NCI-H748 treated with DMSO at 0.1 percent for 48 hours (cell line): ENCODE data around the gene TRIM47.

ENCODE experiments used
- DNase-seq: peaks from one replicate; lab custom pipeline; 2025; lab: John Stamatoyannopoulos, UW

Gene TRIM47

DNA sequence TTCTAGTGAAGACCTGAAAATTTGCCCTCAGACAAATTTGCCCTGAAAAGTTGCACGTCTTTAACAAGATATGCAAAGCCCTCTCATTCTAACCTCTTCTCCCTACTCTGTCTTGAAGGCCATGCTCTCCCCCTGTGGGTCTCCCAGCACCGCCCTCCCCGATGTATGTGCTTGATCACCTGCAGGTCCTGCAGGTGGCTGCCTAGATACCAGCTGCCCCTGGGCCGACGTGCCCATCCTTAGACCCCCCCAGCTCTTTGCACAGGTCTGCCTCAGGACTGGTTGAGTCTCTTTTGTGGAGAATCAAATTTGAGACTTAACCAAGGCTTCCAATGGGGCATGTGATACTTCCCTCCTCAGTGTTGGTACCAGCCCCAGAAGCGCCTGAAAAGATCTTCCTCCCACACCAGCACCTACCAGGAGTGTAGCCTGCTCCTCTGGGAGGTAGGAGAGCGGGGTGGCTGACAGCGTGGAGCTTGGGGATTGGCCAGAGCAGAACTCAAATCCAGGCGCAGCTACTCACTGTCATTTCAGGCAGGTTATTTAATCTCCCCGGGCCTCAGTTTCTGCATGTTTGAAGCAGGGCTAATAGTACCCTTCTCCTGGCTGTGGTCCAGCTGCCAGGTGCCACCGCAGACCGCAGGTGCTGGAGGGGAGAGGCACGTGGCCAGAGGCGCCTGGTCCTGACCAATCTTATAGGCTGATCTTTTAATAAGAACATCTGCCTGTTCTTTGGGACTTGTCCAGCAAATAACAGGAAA lies 30.9 kb upstream of the TRIM47 start:
- peak; percentile 25 for DNase-seq

DNA sequence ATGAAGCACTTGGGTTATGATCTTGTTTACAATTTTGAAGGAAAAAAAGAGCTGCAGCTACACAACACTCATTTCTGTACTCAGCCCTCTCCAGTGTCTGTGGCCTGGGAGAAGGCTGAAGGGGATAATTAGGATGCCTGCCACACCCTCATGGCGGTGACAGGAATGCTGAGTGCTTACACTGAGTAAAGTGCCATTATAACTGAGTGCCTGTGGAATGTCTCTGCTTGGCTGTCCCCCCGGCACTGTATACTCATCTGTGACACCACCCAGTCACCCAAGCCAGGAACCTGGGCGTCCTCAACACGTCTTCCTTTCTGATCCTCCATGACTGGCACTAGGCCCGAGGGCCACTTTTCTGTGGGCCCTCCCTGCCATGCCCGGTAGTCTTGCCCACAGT lies 29.8 kb upstream of the TRIM47 start:
- DNase-seq, result no peak

DNA sequence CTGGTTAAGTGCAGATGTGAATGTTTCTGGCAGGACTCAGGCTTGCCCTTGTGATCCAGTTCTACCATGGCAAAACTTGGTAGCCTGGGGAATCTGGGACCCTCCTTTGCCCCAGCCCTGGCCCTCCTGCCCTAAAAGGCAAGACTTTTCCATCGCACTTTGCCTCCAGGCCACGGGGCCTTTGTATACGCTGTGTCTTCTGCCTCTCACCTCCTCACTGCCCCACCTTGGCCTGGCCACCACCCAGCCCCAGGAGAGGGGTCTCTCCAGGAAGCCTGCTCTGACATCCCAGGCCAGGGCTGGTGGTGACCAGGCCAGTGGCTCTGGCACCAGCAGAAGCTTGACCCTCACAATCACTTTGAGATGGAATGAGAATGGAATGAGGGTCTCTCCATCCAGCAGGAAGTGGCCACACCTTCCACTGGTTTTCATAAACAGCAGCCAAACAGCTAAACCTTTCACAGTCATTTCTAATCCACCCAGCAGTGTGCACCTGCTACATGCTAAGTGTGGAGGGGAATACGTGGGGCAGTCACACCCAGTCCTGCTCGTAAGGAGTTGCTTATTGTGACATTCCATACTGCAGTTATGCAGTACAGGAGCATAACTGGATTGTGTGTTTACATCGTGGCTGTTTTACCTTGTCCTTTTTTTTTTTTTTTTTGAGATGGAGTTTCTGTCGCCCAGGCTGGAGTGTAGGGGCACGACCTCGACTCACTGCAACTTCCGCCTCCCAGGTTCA lies 27.9 kb upstream of the TRIM47 start:
- DNase-seq, result no peak

DNA sequence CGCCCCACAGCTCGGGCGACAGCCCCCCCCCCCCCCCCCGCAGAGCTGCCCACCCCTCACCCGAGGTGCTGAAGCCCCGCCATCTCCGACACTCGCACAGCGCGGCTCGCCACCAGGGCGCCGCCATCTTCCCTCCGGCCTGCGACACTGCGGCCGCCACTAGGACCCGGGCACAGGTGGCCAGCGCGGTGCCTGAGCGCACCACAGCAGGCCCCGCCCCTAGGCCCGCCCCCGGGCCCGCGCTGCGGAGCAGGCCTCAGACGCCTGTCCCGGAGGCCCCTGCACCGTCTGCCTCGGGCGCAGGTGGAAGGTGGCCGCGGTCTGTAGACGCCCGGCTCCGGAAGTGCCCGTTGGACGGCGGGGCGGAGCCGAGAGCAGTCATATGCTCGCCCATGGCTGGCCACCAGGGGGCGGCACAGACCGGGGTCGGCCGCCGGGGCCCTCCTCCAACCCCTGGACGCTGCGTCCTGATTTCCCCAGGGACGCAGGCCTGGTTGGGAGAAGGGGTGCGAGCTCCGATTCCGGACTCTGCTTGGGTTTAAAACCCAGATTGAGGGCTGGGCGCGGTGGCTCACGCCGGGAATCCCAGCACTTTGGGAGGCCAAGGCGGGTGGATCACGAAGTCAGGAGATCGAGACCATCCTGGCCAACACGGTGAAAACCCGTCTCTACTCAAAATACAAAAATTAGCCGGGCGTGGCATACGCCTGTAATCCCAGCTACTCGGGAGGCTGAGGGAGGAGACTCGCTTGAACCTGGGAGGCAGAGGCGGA lies 26.6 kb upstream of the TRIM47 start, which contains the start of gene MRPL38:
Gene MRPL38, minus strand, starts transcription at position 136 of the 773 bp plus-strand sequence. Its CDS starts 9 bp downstream, at position 127.
- peak; percentile 68 for DNase-seq

DNA sequence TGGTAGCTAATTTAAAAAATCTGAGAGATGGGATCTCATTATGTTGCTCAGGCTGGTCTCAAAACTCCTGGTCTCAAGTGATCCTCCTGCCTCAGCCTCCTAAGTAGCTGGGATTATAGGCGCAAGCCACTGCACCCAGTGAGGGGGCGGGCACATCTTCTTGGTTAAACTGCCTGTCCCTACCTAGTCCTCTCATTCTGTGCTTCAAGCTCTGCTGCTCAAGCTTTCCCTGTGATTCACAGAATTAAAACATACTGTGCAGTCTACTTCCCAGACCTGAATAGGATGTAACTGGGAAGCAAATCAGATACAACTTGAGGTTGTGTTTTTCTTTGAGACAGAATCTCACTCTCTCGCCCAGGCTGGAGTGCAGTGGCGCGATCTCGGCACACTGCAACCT lies 24.0 kb upstream of the TRIM47 start:
- no peak for DNase-seq

DNA sequence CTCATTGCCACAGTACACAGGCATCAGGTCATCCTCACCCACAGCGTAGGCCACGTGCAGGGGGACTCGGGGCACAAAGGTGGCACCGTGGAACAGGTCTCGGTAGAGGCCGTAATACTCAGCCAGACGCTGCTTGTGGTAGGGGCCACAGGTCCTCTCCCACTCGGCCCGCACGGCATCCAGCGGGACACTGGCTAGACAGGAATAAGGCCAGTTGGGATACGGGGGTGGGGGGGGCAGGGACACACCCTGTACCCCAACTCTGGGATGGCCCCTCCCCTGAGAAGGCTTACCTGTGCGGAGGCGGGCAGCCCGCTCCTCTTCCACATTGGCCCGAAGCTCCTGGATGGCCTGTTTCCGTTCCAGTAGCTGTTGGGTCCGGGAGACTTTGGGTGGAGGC lies 23.3 kb upstream of the TRIM47 start:
- DNase-seq, result no peak

DNA sequence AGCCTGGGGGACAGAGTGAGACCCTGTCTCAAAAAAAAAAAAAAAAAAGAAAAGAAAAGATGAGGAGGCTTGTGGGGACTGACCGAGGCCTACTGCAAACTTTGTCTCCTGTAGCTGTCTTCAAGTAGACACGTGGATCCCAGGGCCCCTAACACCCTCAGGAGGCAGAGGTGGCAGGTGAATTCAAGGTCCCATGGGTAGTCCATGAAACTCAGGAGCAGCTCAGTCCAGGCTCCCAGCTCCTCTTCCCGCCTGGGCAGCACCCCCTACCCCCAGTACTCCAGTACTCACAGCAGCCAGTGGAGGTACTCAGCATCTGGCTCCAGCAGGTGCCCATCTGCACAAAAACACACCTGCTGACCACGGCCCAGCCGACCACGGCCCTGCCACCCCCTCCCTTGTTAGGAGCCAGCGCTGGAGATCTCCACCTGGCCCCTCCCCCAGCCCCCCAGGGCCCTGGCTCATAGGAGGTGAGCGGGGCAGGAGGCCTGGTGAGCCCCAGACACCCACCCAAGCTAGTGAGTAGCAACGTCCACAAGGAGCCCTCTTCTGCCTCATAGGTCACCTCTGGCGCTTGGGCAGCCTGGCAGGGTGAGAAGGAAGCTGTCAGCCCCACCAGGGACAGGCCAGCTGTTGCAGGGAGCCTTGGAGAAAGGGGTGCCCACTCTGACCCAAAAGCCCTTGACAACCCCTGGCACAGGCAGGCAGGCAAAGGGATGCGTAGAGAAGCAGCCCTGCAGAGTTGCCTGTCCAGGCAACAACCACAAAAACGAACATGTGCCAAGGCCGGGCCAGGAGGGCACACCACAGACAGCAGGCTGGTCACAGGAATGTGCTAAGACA lies 22.5 kb upstream of the TRIM47 start:
- no peak for DNase-seq

DNA sequence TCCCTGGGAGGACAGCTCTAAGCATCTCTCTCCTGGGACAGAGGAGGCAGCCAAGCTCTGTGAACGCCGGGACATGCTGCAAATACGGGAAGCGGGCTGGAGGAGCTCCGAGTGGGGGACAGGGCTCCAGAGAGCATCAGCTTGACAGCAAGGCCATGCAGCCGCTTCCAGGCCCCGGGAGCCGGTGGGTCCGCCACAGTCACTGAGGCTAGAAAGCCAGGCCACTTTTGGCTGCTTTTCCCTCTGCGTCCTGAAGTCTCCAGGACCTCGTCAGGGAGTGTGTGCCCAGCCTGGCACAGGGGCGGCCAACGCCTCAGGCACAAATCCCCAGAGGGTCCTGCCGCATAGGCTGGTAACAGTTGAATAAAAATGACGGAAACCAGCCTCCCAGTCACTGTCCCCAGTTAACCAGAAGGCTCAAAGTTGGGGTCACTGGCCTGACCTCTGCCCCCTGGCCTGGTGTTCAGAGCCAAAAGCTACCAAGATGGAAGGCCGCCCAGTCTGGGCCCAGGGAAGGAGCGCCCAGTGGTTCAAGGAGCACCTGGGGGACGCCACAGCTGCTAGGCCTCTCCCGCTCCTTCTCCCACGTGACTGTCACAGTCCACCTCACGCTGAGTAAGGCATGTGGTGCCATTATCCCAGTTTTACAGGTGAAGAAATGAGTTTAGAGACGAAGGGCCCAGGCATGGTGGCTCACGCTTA lies 21.5 kb upstream of the TRIM47 start:
- no peak for DNase-seq

DNA sequence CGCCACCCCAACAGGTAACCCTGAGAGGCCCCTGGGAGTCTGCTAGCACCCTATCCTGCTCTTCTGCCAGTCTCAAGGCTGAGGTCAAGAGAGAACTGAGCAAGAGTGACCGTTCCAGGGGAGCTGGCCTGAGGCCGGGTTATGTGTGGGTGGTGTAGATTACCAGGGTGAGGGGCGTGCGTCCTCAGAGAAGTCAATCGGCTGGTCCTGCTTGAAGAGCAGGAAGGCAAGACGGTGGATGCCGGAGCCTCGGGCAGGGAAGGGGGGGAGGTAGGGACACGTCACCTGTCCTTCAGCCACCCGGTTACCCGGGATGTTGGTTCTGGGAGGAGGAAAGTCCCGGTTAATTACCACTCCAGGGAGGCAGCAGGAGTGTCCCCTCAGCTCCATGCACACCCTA lies 21.0 kb upstream of the TRIM47 start:
- DNase-seq, result no peak

DNA sequence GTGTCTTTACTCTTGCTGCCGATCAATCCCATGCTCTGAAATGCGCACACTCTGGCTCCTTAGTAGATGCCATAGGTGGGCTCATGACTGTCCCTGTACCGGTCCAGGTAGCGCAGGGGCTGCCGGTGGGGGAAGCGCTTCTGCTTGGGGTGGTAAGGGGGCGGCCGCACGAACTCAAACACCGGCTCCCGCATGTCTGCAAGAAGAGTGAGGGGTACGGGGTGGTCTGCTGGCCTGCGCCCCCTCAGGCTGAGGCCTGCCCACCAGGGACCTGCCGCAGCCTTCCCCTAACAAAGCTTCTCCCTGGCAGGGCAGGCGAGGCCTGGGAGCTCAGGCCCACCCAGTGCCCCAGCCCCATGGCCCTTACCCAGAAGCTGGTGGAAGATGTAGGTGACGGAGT lies 20.4 kb upstream of the TRIM47 start:
- DNase-seq, result no peak

DNA sequence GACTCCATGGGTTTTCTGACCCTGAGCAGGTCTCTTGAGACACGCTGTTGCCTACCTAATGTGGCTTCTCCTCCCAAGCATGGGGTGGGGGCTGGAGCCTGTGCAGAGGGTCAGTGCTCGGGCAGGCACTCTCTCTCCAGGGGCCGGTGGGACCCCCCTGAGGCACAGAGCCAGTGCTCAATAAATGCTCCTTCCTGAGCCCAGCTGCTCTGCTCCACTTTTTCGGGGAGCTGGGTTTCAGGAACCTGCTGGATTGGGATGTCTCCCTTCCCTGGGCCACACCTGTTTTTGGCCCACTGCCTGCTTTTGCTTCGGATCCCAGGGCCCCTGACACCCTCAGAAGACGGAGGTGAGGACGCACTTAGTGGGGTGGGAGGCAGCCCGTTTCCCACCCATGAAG lies 19.7 kb upstream of the TRIM47 start:
- DNase-seq, result no peak

DNA sequence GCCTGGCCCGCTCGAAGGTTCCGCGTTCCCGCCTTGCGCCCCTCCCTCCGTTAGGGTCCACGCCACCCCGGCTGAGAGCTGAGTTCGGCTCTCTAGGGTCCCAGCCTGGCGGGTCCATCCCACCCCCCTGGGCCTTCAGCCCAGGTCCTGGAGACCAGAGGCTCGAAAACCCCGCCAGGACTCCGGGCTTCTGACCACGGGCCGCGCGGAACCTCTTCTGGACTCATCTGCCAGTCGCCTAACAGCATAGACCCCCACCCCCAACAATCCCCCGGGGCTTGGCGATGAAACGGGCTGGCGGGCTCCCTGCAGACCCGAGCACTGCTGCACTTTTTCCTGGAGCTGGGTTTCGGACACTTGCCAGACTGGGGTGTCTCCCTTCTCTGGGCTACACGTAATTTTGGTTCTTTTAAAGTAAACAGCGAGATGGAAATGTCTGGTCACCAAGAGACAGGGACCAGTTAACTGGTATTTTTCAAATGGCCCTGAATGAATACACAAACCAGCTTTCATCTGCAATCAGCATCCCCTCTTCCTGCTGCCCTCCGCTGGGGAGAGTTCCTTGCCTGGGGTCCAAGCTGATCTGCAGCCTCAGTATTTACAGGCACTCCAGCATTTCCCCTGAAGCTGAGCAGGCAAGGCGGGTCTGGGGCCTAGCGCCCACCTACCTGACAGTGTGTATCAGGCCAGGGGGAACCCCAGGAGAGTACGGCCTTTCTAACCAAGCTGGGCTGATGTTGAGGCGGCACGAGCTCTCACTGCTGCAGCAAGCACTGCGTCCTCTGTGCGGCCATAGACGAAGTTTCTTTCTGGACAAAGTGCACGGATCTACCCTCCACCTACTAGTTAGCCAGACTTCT lies 19.0 kb upstream of the TRIM47 start:
- DNase-seq, result no peak

DNA sequence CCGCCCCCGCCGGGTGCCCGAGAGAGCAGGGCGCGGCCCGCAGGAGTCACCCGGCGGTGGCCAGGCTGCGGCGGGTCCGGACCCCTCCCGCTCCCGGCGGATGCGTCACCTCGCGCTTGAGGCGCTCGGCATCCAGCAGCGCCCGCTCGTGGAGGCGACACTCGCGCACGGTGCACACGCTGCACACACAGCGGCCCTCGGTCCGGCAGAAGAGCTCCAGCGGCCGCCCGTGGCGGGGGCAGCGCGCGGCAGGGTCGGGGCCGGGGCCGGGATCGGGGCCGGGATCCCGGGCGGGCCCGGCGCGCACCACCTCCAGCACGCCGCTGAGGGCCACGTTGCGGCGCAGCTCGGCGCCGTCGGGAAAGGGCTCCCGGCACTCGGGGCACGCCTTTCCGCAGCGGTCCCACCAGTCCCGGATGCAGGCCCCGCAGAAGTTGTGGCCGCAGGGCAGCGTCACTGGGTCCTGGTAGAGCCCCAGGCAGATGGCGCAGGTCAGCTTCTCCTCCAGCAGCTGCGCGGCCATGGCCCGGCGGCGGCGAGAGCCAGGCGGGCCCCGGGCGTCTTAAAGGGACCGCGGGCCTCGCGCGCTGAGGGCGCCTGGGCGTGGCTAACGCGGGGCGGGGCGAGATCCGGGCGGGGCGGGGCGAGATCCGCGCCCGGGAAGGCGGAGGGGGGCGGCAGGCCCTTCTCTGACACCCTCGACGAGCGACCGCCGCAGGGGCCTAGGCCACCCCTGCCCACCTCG lies 18.2 kb upstream of the TRIM47 start, which contains the start of gene TRIM65:
Gene TRIM65, minus strand, starts transcription at position 537 of the 745 bp plus-strand sequence. Its CDS starts 14 bp downstream, at position 523.
- peak; percentile 28 for DNase-seq

DNA sequence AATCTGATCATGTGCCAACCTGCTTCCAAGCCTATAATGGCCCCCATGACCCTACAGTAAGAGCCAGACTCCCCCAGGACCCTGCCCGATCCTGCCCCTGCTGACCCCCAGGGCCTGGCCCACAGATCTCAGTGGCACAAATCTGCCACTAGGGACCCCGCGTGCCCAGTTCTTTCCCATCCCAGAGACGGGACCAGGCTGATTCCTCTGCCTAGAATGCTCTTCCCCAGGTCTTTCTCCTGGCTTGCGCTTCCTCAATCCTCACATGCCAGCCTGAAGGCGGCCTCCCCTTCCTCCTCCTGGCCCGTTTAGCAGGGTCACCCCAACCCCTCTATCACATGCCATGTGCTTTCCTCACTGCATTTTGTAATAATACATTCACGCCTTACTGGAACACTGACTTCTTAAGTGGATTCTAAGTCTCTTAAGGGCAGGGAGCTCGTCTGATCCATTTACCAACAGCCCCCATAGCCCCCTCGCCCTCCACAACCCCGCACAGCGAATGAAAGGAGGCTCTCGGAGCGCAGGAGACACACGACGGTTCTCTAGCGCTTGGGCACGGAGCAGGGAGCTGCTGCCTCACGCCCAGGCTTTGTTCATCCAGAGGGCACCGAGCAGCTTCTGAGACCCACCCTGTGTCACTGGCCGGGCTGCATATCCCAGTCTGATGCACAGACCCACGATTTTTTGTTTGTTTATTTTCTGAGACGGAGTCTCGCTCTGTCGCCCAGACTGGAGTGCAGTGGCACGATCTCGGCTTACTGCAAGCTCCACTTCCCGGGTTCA lies 17.2 kb upstream of the TRIM47 start:
- DNase-seq, result no peak

DNA sequence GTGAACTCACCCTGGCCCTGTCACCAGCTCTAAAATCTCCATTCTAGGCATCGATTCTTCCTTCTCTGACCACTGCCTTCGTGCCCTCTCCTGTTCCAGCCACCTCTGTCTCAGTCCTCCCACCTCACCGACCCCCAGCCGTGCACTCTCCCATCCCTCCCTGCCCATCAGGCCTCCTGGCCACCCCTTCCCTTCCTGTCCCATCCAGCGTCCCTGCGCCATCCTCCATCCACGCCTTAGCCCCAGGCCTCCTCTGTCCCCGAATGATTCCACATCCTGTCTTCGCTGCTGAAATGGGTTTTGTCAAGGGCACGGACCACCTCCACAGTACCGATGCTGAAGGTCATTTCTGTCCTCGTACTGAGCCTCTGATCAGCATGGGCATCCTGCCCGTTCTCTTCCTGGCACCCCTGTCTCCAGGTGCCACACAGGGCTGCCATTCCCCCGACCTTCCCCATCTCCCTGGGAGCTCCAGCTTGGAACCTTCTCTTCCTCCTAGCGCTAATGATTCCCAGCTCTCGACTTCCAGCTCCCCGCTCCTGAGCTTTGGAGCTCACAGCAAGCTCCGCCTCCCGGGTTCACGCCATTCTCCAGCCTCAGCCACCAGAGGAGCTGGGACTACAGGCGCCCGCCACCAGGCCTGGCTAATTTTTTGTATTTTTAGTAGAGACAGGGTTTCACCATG lies 15.8 kb upstream of the TRIM47 start:
- no peak for DNase-seq

DNA sequence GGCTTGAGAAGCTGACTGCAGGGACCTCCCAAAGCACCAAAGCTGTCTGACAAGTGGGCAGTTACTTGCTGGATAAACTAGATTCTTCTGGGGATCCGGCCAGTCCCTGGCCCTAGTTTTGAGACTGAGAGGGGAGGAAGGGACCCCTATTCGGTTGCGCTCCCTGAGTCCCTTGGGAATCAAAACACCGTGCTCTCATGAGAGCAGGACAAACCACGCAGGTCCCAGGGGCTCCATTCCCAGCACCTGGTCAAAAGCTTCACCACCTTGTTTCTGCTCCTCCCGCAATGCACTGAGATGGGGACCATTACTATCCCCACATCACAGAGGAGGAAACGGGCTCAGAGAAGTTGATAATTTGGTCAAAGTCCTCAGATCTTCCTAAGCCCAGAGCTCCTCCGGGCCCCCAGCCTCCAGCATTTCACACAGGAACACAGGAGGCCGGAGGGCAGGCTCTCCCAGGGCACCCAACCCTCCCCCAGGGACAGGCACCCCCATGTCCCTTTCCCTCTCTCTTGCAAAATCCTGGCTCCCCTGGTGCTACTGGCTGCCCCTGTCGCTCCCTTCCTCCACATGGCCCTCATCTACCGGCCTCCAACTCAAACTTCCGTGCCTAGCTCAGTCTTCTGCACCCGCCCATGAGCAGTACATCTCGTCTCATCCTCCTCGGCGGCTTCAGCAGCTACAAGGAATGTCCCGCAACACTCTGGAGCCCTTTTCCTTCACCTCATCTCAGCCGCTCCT lies 15.1 kb upstream of the TRIM47 start:
- DNase-seq, result no peak

DNA sequence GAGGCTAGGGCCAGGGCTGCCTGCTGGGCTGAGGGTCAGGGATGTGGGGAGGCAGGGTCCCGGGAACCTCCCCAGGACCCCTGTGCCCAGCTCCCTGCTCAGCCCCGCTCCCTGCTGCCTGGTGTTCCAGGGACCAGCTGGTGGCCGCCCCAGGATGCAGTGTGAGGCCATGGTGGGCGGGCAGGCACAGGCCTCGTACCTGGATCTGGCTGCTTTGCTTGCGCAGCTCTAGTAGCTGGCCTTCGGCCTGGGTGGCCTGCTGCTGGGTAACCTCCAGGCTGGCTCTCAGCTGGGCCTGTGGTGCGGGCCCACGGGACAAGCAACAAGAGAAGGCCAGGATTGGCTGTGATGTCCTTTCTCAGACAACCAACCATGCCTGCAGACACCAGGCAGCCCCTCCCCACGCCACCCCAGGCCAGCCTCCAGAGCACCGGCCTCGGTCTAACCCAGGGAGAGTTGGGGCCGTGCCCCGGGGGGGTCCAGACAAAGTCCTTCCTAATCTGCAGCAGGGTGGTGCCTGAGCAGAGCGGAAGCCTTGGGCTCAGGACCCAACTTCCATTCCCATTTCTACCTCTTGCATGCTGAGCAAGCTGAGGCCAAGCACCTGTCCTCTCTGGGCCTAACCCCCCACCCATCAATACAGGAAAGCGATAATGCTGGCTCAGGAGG lies 14.3 kb upstream of the TRIM47 start:
- DNase-seq, result no peak
